HepG2 (cell line): ENCODE data around the gene OR2J1. TPM values are rescaled to one million over a fixed set of nuclear protein-coding genes. Genes with fewer than 3 reads are reported as not detected.

Experiments
- ATAC-seq: fragments of 200-7000 bp; cut with Tn5 transposase; 3 replicates; pipeline ENCODE4 v1.9.1; 2020; ENCODE audit warnings: mild to moderate bottlenecking, moderate library complexity
- BruUV-seq: library from RNA; stranded (reverse); fragments of 400-500 nt; replicated peaks from 2 replicates; lab custom pipeline; 2021; lab: Mats Ljungman, UMichigan
- CTCF ChIA-PET: fragments of 300-600 bp; formaldehyde crosslinking; extraction: SDS; loops from one replicate; lab custom pipeline; 2021; ENCODE audit warnings: low total read pairs, inconsistent platforms, low intra/inter-chr PET ratio; lab: Yijun Ruan, JAX
- POLR2A ChIA-PET: fragments of 350-600 bp; sonication (Branson Sonifier 250); formaldehyde crosslinking; loops from one replicate; lab custom pipeline; 2020; ENCODE audit warnings: antibody characterized with exemption, inconsistent platforms; lab: Yijun Ruan, JAX
- DNase-seq: peaks from one replicate; pipeline ENCODE4 v3.0.0-alpha.2; 2015; ENCODE audit warnings: low spot score
- FAIRE-seq: peaks from 3 replicates; lab custom pipeline; 2011; peaks lifted over from hg19 to GRCh38; lab: Jason Lieb, UNC
- H2AFZ ChIP-seq: one replicate; pipeline ENCODE4 v1.6.1; 2011; ENCODE audit warnings: low read length, inconsistent platforms
- H3K27ac ChIP-seq: fragments of 300-600 bp; 3 replicates; pipeline ENCODE4 v1.8.0; 2011; ENCODE audit warnings: mixed run types, mild to moderate bottlenecking, mixed read lengths, low read length, inconsistent platforms; ENCODE audit not compliant: insufficient read depth; ENCODE audit errors: extremely low read length
- H3K27me3 ChIP-seq, 2 experiments: fragments of 200-600 bp in 1 of 2; 2 replicates in 1 of 2; 3 replicates in 1 of 2; pipeline versions ENCODE4 v1.6.0 to v1.8.0; 2011; ENCODE audit warnings: low read length in 2 of 2, mild to moderate bottlenecking in 2 of 2, moderate library complexity in 2 of 2, inconsistent platforms in 1 of 2; ENCODE audit not compliant: insufficient read depth in 2 of 2, control insufficient read depth in 1 of 2
- H3K36me3 ChIP-seq, 2 experiments: fragments of 200-600 bp in 1 of 2; replicated peaks in 1 of 2; 2 replicates in 1 of 2; 3 replicates in 1 of 2; pipeline versions ENCODE4 v1.5.1 to v1.8.0; 2011; ENCODE audit warnings: low read length in 2 of 2, inconsistent platforms in 1 of 2; ENCODE audit not compliant: insufficient read depth in 2 of 2, control insufficient read depth in 1 of 2
- H3K4me1 ChIP-seq: 2 replicates; pipeline ENCODE4 v1.5.1; 2012; ENCODE audit warnings: low read length, inconsistent platforms; ENCODE audit not compliant: insufficient read depth
- H3K4me2 ChIP-seq: 2 replicates; pipeline ENCODE4 v1.6.0; 2011; ENCODE audit warnings: low read depth, low read length, inconsistent platforms
- H3K4me3 ChIP-seq, 3 experiments: fragments of 200-600 bp in 1 of 3; sonication (generic), shearing (Covaris generic) in 1 of 3; replicated peaks in 1 of 3; 2 replicates each; pipeline ENCODE4 v1.5.1; 2011 to 2016; ENCODE audit warnings: low read length in 3 of 3, inconsistent platforms in 2 of 3, low read depth in 2 of 3, mild to moderate bottlenecking in 2 of 3, control low read depth in 1 of 3, mixed read lengths in 1 of 3; ENCODE audit not compliant: insufficient read depth in 1 of 3
- H3K79me2 ChIP-seq: one replicate; pipeline ENCODE4 v1.6.1; 2011; ENCODE audit warnings: low read length, inconsistent platforms; ENCODE audit not compliant: insufficient read depth
- H3K9ac ChIP-seq: 2 replicates; pipeline ENCODE4 v1.6.0; 2011; ENCODE audit warnings: mild to moderate bottlenecking, low read depth, low read length, inconsistent platforms; ENCODE audit not compliant: insufficient read depth
- H3K9me3 ChIP-seq: 2 replicates; pipeline ENCODE4 v1.5.1; 2012; ENCODE audit warnings: mild to moderate bottlenecking, low read length
- H4K20me1 ChIP-seq: 2 replicates; pipeline ENCODE4 v1.6.0; 2011; ENCODE audit warnings: inconsistent platforms, mild to moderate bottlenecking, low read length, moderate library complexity; ENCODE audit not compliant: insufficient read depth
- BCL3 ChIP-seq: sonication (generic); formaldehyde crosslinking; IDR thresholded peaks from 2 replicates; pipeline ENCODE4 v1.5.1; 2020; ENCODE audit warnings: mild to moderate bottlenecking, missing genetic modification reagents, moderate library complexity
- BRD4 ChIP-seq: sonication (generic); formaldehyde crosslinking; IDR thresholded peaks from 2 replicates; pipeline ENCODE4 v1.4.0; 2020; ENCODE audit warnings: missing genetic modification reagents
- ETV5 ChIP-seq: IDR thresholded peaks from 2 replicates; pipeline ENCODE4 v1.6.1; 2018; ENCODE audit warnings: missing biosample characterization, missing genetic modification reagents, inconsistent platforms, borderline replicate concordance
- HNRNPUL1 ChIP-seq: fragments of 200-400 bp; formaldehyde crosslinking; IDR thresholded peaks from 2 replicates; pipeline ENCODE4 v1.6.1; 2017; ENCODE audit warnings: low read depth, mild to moderate bottlenecking, low read length, moderate library complexity
- PBX3 ChIP-seq: sonication (generic); formaldehyde crosslinking; IDR thresholded peaks from 2 replicates; pipeline ENCODE4 v1.8.1; 2023; ENCODE audit warnings: missing genetic modification reagents, inconsistent platforms, borderline replicate concordance
- TCF12 ChIP-seq, 2 experiments: fragments of 450-650 bp in 1 of 2; sonication (generic) in 1 of 2; formaldehyde crosslinking in 1 of 2; IDR thresholded peaks; 2 replicates each; pipeline versions ENCODE4 v1.6.1 to v1.8.0; 2017 to 2022; ENCODE audit warnings: antibody characterized with exemption in 1 of 2, mild to moderate bottlenecking in 1 of 2, missing genetic modification reagents in 1 of 2, moderate library complexity in 1 of 2
- ZBTB25 ChIP-seq: IDR thresholded peaks from 2 replicates; pipeline ENCODE4 v1.6.1; 2018; ENCODE audit warnings: missing genetic modification reagents
- ZNF232 ChIP-seq: sonication (generic); formaldehyde crosslinking; IDR thresholded peaks from 2 replicates; pipeline ENCODE4 v1.4.0; 2020; ENCODE audit warnings: missing genetic modification reagents, borderline replicate concordance
- ZNF256 ChIP-seq: sonication (generic); formaldehyde crosslinking; conservative IDR thresholded peaks from 2 replicates; pipeline ENCODE4 v1.4.0; 2020; ENCODE audit warnings: missing genetic modification reagents
- ZNF326 ChIP-seq: sonication (generic); formaldehyde crosslinking; IDR thresholded peaks from 2 replicates; pipeline ENCODE4 v1.4.0; 2020; ENCODE audit warnings: missing genetic modification reagents, borderline replicate concordance
- ZNF354B ChIP-seq: sonication (generic); formaldehyde crosslinking; IDR thresholded peaks from 2 replicates; pipeline ENCODE4 v1.8.0; 2022; ENCODE audit warnings: mild to moderate bottlenecking, missing genetic modification reagents
- ZNF713 ChIP-seq: sonication (generic); formaldehyde crosslinking; IDR thresholded peaks from 2 replicates; pipeline ENCODE4 v1.4.0; 2020; ENCODE audit warnings: mild to moderate bottlenecking, missing genetic modification reagents
- WGBS: methylation state at CpG from one replicate; pipeline ENCODE4 v1.1.6; 2017; ENCODE audit warnings: low lambda C conversion rate; 5-methylcytosine and 5-hydroxymethylcytosine counted together
- in situ Hi-C: cut with HindIII; loops from 2 replicates; pipeline ENCODE4 v1.10.0; 2017; ENCODE audit warnings: low pct_unique_long_range_greater_than_20kb; ENCODE audit not compliant: extremely low pct_ligation_motif_present
- intact Hi-C: fragments of 100-400 bp; cut with micrococcal nuclease; formaldehyde crosslinking; loops from one replicate; pipeline ENCODE4 v1.10.0; 2022; ENCODE audit not compliant: unreplicated experiment
- polyA plus RNA-seq, 8 experiments: library from polyadenylated mRNA; depleted of rRNA in 3 of 8; stranded (reverse) in 7 of 8; unstranded in 1 of 8; fragments of >200 nt; fragmentation: Illumina TruSeq in 4 of 8; extraction: Trizol in 4 of 8; gene quantifications; 2 replicates each; pipeline versions ENCODE4 v1.2.1 to v1.2.3, GENCODE V29; 2011 to 2016; ENCODE audit warnings: low read depth in 4 of 8, missing spikeins in 1 of 8, mixed read lengths in 1 of 8; ENCODE audit not compliant: insufficient read depth in 1 of 8
- total RNA-seq, 5 experiments: library from RNA; depleted of rRNA; stranded (reverse); fragments of >200 nt; fragmentation: Illumina TruSeq; extraction: Trizol; gene quantifications; 2 replicates each; pipeline ENCODE4 v1.2.3, GENCODE V29; 2016; ENCODE audit warnings: low read depth in 1 of 5

OR2J1 gene
- total and polyA plus RNA-seq, 2 of the 13 experiments (the other 11 are each of a cell fraction or from before 2014, with no cell fraction given): 0.07 TPM; not detected in 1

GRCh38 chr6:29082457-29082856, 16.8 kb upstream of the OR2J1 start:
- Histone ChIP-seq H3K9ac (no peak overlapping the region), H3K4me1 (no peaks in the 10 kb centered on the region), H3K4me2 (no peak overlapping the region), H3K27ac (no peak overlapping the region), H3K79me2 (no peaks in the 10 kb centered on the region), H3K4me3 (no peak overlapping the region), H3K9me3 (no peaks in the 10 kb centered on the region), H2AFZ (no peak overlapping the region), H3K36me3 (no peaks in the 10 kb centered on the region), H3K27me3 (peaks cover 0 to 5% of the 10 kb centered on the region in 2 experiments; a peak in 2 of 5 replicates), H4K20me1 (no peaks in the 10 kb centered on the region)
- WGBS: 37% methylated on average over 12 of the region's 15 CpGs
- BruUV-seq: no TSS peak
- TF ChIP-seq ETV5 (no peak), HNRNPUL1 (no peak), BCL3 (no peak), ZNF256 (CRISPR knock-in tag) (no peak), ZNF713 (CRISPR knock-in tag) (no peak), ZBTB25 (no peak), ZNF232 (CRISPR knock-in tag) (no peak), TCF12 (IDR thresholded peaks at IDR 0.05) (no peak), TCF12 (CRISPR knock-in tag; IDR thresholded peaks at IDR 0.05) (no peak), BRD4 (CRISPR knock-in tag) (no peak), ZNF326 (CRISPR knock-in tag) (no peak), ZNF354B (CRISPR knock-in tag) (no peak), PBX3 (no peak)
- ATAC-seq: no peak
- in situ Hi-C loops (no loop called here), intact Hi-C loops (no loop called here)
- DNase-seq: no peak
- CTCF ChIA-PET: no interaction called here
- POLR2A ChIA-PET: no interaction called here
- FAIRE-seq: no peak
